ENCODE data around the gene IMPDH1.
"Not testable (repeated sequence)": the region's sequence is repeated elsewhere in the genome, so short reads cannot be mapped to it uniquely, and the experiment has no call there.

IMPDH1 gene

DNA sequence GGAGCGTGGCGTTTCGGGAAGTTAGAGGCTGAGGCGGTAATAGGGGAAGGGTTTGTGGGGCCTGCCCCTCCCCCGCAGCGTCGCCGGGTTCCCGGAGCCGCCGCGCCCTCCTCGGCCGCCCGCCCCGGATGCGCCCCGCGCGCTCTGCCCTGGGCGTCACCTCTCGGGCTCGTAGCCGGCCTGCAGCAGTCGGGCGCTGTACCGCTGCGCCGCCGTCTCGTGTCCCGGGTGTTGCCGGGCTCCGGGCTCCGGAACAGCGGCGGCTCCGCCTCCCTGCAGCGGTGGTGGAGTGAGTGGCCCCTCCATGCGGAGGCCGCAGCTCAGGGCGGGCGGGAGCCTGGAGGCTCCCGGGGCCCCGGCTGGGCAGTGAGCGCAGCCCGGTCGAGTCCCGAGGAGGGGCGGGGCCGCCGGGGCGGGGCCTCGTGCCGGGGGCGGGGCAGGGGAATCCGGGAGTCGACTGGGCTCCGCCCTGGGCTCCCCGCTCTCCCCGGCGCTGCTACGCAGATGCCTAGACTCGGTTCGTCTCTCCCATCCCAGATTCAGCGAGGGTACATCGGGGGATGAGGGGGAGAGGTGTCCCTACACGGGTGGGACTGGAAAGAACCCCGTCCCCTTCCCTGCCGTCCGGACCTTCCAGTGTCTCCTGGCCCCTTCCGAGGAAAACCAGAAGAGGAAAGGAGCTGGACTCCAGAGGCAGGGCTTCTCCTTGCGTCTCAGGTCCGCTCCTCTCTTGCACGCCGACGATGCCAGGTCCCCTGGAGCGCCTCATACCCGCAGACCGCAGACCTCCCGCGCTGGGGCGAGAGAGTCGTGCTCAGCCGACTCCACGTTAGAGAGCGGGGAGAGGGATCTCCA, at the start of gene IMPDH1:
IMPDH1 (minus strand) TSS at position 387 of the 855 bp plus-strand sequence; CDS start at position 306, 81 bp downstream.
- FAIRE-seq, result peak; percentile 52
- peak; percentile 91 for DNase-seq (ENCODE audit: extremely low spot score, insufficient read length, low read depth)

DNA sequence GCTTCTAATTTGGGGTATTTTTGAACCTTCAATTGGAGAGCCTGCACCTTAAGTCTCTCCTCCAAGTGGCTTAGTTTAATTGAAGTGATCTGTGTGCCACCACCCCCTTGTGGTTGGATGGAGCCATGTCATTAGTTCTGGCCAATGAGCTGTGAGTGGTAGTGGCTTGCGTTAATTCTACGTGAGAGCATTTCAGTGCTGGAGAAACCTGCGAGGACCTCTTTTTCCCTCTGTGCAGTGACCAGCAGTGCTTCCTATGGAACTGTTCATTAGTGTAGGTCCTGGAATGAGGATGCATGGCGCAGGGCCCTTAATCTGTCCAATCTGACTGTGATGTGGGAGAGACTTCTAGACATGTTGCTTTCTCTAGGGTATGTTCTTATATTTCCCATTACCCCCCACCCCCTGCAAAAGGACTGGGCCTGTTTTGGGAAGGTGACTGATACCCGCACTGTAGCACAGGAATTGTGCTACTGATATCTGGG, 49.7 kb upstream of the IMPDH1 start:
- DNase-seq (ENCODE audit: extremely low spot score, insufficient read length, low read depth) (no peak), FAIRE-seq (peak; percentile 63)

DNA sequence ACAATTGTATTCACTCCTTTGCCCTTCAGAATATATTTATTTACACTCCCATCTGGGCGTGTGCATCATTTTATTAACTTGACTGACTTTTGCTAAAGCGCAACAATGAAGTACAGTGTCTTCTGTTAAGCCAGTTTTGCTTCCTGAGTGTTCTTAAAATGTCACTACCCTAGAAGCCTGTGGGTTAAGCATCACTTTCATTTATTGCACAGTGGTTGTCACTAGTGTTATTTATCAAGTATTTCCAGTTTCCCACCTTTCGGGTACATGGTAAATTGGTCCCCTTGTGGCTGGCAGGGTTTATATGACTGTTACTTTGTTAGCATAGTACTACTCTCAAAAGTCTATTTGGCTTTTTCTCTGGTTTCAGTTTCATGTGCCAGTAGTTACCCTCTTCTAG, 49.2 kb upstream of the IMPDH1 start:
- DNase-seq (ENCODE audit: extremely low spot score, insufficient read length, low read depth) (no peak), FAIRE-seq (no peak)

DNA sequence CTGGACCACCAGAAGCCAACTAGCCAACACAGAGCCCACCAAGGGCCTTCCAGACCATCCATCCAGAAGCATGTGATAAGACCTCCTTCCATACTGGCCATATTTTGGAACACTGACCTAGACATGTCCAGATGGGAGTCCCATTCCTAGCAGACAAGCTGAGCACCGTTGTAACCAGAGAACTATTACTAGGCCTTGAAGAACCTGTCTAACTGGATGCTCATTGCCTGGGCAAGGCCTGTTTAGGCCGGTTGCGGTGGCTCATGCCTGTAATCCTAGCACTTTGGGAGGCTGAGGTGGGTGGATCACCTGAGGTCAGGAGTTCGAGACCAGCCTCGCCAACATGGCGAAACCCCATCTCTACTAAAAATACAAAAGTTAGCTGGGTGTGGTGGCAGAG, 47.6 kb upstream of the IMPDH1 start:
- not testable (repeated sequence) for DNase-seq (ENCODE audit: extremely low spot score, insufficient read length, low read depth); FAIRE-seq

DNA sequence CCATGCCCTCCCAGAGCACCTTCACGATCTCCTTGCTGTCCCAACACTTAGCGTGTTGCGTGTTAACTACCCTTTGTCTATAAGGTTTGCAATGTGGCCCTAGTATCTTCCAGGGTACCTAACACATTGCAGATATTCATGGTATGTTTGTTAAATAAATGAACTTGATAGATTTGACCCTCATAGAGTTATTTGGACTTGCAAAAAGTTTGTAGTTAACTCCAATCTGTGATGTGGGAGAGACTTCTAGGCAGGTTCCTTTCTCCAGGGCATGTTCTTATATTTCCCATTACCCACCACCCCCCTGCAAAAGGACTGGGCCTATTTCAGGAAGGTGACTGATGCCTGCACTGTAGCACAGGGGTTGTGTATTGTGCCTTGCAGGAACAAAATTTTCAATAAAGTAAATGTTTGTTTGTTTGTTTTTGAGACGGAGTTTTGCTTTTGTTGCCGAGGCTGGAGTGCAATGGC, 46.5 kb upstream of the IMPDH1 start:
- DNase-seq (ENCODE audit: extremely low spot score, insufficient read length, low read depth) (no peak), FAIRE-seq (no peak)

DNA sequence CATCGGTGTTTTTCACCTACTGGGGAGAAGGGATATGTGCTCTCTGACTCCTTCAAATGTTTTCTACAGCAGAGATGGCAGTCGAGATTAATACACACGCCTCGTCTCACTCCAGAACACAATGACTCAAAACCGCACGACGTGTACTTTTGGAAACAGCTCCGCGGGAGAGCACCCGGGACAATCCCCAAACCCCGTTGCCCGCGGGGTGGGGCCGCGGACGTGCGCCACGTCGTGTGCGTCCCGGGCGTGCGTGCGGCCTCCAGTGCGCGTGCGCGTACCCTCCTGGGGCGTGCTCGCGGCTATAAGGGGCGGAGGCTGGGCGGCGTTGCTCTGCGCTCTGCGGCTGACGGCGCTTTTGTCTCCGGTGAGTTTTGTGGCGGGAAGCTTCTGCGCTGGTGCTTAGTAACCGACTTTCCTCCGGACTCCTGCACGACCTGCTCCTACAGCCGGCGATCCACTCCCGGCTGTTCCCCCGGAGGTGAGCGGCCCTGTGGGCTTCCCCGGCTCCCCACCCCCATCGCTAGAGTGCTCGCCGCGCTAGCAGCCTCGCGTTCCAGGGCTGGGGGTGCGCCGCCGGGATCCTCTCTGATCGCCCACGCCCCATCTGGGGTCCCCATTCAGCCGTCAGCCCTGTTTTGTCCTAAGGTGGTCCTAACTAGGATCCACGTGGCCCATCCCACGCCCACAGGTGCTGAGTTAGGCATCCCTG, 45.9 kb upstream of the IMPDH1 start, which contains the start of gene HILPDA:
HILPDA (plus strand) TSS at position 336 of the 712 bp plus-strand sequence. CDS start 1,391 bp downstream, outside the sequence.
- peak; percentile 88 for FAIRE-seq
- DNase-seq (ENCODE audit: extremely low spot score, insufficient read length, low read depth), result peak; percentile 95

DNA sequence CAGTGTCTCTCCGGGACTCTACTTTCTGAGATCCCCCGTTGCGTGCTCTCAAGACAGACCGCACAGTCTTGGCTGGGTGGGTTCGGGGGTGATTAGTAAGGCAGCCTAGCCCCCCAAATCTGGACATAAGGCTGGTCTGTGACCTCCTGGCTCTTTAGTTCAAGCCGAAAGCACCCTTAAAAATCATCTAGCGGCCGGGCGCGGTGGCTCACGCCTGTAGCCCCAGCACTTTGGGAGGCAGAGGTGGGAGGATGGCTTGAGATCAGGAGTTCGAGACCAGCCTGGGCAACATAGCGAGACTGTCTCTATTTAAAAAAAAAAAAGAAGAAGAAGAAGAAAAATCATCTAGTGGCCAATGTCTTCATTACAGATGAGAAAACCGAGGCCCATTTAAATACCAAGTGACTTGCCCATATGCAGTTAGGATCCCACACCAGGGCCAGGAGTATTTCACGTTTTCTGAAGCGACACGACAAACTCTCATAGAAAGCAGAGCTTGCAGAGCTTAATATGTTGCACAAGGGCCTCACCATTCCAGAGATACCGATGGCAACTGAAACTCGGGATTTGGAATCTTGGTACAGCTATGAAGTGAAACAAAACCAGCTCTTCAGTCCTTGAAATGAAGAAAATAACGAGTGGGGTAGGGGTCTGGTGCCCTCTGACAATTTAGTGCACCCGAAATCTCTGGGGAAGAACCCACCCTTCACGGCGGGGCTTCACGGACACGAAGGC, 45.2 kb upstream of the IMPDH1 start:
- FAIRE-seq (no peak), DNase-seq (ENCODE audit: extremely low spot score, insufficient read length, low read depth) (no peak)

DNA sequence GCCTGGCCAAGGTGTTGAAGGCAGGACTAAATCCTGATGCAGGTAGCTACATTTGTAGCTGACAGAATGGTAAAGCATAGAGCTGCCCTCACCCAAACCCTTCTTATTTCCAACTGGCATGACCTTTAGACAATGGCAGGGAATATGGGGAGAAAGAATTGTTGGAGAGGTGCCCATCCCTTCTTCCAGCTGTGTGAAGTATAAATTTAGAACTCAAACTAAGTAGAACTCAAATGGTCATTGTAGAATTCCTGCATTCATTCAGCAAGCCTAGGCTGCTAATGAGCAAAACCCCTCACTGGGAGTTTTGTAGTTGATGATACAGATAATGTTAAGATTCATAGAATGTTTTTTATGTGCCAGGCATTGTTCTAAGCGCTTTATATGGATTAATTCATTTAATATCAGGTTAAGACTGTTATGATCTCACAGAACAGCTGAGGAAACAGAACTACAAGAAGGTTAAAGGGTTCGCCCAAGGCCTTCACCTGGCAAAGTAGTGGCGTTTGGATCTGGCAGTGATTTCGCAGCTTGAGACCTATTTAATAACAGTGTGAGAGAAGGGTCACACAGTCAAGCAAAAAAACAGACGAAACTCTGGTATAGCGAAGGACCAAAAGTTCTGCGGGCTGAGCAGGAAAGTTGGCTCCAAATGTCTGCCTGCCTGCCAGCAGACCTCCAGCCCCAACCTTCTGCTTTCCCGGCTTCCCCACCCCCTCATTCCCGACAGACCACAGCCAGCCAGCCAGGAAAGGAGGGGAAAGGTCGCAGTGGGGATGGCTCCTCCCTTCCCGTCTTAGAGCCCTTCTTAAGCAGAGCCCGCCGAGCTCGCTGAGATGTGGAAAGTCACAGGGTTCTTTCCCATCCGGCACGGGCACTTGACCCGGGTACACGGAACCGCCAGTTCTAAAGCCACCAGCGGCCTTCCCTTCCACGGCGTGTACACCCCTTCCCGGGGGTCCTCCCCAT, 44.3 kb upstream of the IMPDH1 start:
- FAIRE-seq (no peak), DNase-seq (ENCODE audit: extremely low spot score, insufficient read length, low read depth) (no peak)

DNA sequence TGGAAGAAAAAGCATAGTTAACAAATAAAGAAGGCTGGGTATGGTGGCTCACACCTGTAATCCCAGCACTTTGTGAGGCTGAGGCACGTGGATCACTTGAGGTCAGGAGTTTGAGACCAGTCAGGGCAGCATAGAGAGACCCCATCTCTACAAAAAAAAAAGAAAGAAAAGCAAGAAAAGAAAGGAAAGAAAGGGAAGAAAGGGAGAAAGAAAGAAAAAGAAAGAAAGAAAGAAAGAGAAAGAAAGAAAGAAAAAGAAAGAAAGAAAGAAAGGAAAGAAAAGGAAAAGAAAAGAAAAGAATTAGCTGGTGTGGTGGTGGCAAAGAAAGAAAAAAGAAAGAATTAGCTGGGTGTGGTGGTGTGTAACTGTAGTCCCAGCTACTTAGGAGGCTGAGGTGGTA, 42.8 kb upstream of the IMPDH1 start:
- FAIRE-seq (no peak), DNase-seq (ENCODE audit: extremely low spot score, insufficient read length, low read depth) (no peak)

DNA sequence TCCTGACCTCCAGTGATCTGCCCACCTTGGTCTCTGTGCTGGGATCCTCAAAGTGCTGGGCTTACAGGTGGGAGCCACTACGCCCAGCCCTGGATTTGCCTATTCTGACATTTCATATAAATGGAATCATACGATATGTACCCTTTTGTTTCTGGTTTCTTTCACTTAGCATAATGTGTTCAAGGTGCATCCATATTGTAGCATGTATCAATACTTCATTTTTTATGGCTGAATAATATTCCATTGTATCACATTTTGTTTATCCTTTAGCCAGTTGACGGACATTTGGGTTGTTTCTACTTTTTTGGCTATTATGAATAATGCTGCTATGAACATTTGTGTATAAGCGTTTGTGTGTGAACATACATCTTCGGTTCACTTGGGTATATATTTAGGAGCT, 41.1 kb upstream of the IMPDH1 start:
- FAIRE-seq, result no peak

DNA sequence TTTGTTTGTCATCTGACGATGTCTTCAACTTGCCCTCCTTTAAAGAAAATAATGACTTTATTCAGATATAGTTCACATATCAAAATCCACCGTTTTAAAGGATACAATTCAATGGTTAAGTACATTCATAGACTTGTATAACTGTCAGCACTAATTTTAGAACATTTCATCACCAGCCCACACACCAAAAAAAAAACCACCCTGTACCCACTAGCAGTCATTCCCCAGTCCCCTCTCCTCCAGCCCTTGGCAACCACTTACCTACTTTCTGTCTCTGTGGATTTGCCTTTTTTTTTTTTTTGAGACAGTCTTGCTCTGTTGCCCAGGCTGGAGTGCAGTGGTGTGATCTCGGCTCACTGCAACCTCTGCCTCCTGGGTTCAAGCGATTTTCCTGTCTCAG, 40.6 kb upstream of the IMPDH1 start:
- FAIRE-seq (no peak), DNase-seq (ENCODE audit: extremely low spot score, insufficient read length, low read depth) (no peak)

More for the DNA sequence above, 41.1 kb upstream of the IMPDH1 start:
- no peak for DNase-seq (ENCODE audit: extremely low spot score, insufficient read length, low read depth)

DNA sequence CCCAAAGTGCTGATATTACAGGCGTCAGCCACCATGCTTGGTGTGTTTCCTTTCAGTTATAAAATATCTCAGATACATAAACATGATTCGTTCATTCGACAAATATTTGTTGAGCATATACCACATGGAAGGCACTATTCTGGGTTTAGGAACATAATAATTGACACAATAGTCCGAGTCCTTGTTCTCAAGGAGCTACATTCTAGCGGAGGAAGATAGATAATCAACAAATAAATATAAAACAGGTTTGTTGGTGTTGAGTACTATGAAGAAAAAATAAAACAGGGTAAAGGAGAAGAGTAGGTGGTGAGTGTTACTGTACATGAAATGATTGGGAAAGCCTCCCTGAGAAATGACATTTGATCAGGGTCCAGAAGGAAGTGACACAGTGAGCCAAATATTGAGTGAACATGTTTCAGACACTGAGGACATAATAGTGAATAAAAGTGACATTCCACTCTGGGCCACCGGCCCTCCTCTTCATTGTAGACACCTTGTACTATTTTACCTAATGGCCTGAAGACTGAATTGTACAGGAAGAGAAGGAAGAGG, 39.0 kb upstream of the IMPDH1 start:
- FAIRE-seq, result no peak
- no peak for DNase-seq (ENCODE audit: extremely low spot score, insufficient read length, low read depth)

DNA sequence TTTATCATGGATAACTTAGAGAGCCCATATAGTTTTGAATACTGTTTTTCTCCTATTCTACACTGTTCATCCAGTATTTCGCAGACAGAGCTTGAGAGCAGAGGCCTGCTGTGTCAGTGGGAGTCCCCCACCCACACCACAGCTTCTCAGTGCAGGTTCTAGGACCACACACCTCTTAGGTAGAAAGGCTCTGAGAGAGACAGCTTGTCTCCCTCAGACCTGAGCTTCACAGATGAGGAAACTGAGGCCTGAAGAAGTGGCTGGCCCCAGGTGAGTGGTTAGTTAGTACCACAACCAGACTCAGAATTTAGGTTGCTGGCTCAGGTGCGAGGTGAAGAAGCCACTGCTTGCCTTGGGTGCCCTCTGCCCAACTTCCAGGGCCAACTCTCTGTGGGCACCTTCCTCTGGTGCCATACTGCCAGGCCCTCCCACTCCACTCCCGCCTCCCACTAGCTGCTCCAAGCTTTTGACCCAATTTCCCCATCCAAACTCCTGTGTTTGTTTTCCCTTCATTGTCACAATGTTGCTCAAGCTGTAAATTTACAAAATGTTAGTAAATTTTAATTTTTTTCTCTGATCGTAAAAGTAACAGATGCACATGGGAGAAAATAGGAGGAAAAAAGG, 38.3 kb upstream of the IMPDH1 start:
- FAIRE-seq (no peak), DNase-seq (ENCODE audit: extremely low spot score, insufficient read length, low read depth) (no peak)

DNA sequence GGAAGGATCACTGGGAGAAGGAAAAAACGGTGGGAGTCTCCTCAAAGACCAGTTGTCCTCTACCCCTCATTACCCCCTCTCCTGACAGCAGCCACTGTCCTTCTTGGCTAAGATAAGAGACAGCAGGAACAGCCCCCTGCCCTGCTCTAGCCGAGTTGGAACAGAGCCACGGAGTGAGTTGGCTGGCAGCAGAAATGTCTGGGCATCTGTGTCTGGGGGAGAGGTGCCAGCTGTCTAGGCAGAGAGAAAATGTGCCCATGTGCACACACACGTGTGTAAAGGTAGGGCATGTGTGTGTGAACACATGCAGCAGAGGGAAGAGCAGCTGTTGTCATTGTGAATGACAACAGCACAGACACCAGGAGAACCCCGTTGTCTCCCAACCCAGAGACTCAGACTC, 36.5 kb upstream of the IMPDH1 start:
- DNase-seq (ENCODE audit: extremely low spot score, insufficient read length, low read depth) (no peak), FAIRE-seq (no peak)

DNA sequence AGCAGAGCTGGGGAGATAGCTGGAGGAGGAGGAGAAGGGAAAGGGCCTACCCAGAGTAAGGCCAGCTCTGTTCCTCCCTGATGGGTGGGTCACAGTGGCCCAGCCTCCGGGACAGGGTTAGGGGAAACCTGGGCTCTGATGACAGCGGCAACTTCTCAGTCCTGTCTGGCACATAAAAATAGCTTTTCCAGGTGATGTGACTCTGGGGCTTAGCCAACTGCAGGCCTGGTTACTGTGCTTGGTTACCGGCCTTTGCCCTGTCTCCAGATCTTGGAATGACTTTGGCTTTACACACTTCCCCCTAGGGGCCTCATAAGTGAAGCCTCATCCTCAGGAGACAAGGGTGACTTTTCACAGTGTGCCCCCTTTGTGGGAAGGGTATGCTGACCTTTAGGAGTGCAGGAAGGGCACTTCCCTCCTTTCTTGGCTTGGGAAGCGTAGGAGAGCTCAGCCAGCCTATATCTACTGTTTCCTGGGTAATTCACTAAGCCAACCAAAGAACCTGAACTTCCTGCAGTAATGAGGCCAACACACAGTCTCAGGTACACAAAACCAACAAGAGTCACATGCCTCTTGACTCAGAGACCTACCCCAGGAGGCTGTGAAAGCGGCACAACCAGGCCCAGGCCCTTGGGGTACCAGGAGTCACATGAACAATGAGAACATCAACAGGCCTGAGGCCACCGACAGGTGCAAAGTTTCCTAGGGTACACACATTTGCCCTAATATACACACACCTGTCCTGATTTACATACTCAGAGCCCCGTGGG, 34.2 kb upstream of the IMPDH1 start:
- FAIRE-seq, result no peak
- DNase-seq (ENCODE audit: extremely low spot score, insufficient read length, low read depth), result no peak

DNA sequence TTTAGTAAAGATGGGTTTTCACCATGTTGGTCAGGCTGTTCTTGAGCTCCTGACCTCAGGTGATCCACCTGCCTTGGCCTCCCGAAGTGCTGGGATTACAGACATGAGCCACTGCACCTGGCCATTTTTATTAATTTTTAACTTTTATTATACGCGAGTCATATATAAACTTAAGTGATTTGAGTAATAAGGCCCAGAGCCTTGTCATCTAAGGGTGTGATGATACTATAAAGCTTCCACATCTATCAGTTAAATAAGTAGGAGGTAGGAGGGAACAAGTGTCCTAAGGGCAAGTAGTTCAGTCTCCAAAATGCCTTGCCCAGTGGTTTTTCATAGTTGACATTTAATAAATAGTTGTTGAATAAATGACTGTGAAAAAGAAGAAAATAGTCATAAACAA, 32.6 kb upstream of the IMPDH1 start:
- FAIRE-seq (no peak), DNase-seq (ENCODE audit: extremely low spot score, insufficient read length, low read depth) (no peak)

DNA sequence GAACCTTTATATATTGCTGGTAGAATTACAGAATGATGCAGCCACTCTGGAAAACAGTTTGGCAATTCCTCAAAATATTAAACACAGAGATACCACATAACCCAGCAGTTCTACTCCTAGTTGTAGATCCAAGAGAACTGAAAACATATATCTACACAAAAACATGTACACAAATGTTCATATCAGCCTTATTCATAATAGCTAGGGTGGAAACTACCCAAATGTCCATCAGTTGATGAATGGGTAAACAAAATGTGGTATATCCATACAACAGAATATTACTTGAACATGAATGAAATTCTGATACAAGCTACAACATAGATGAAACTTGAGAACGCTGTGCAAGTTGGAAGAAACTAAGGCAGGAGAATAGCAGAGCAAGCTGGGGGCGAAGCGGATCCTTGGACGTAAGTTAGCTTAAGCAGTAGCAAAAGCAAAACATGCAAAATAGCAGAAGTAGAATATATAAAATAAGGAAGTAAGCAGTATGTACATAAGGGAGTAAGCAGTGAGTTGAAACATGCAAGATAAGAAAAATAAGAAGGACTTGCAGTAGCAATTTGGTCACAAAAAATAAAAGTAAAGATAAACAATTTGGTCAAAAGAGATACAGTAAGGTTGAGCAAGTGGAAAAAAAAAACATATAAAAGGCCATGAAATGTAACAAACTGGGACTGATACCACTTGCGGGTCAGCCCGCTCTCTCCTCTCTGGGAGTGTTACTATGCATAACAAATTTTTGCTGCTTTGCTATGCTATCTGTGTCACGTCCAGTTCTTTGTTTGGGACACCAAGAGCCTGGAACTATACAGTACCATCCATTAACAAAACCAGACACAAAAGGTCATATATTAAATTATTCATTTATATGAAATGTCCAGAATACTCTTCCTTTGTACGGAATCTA, 27.9 kb upstream of the IMPDH1 start:
- DNase-seq (ENCODE audit: extremely low spot score, insufficient read length, low read depth) (no peak), FAIRE-seq (peak; percentile 41)

Data from GM18507 (cell line).